PC-9 (cell line): Measurements from ENCODE around the gene PNP. TPM values are rescaled to one million over a fixed set of nuclear protein-coding genes. Genes with fewer than 3 reads are reported as not detected.

Source experiments
- BruUV-seq: library from RNA; stranded (reverse); fragments of 400-500 nt; replicated peaks from 2 replicates; lab custom pipeline; 2021; lab: Mats Ljungman, UMichigan
- CTCF ChIA-PET: fragments of 300-600 bp; sonication (Branson Sonifier 250); formaldehyde crosslinking; loops from one replicate; lab custom pipeline; 2022; ENCODE audit warnings: antibody characterized with exemption; lab: Charles Lee
- POLR2A ChIA-PET: fragments of 300-600 bp; sonication (Branson Sonifier 250); formaldehyde crosslinking; loops from one replicate; lab custom pipeline; 2022; ENCODE audit warnings: antibody characterized with exemption; ENCODE audit not compliant: unreplicated experiment; lab: Charles Lee
- DNase-seq, 2 experiments: peaks; one replicate each; pipeline versions ENCODE4 v3.0.0 to v3.0.0-alpha.2; 2015 to 2022; ENCODE audit warnings: mixed read lengths in 1 of 2
- H2AFZ ChIP-seq: fragments of 200-600 bp; sonication (generic); 2 replicates; pipeline ENCODE4 v1.8.1; 2017; ENCODE audit warnings: antibody characterized with exemption
- H3F3A ChIP-seq: fragments of 200-600 bp; sonication (generic); 2 replicates; pipeline ENCODE4 v1.8.1; 2017; ENCODE audit warnings: antibody characterized with exemption, mild to moderate bottlenecking, low read depth; ENCODE audit not compliant: insufficient read depth
- H3K27ac ChIP-seq: fragments of 200-600 bp; sonication (generic); 2 replicates; pipeline ENCODE4 v1.6.1; 2016; ENCODE audit warnings: mixed run types
- H3K27me3 ChIP-seq: fragments of 200-600 bp; sonication (generic); 2 replicates; pipeline ENCODE4 v1.6.1; 2016; ENCODE audit warnings: low read depth, mixed run types; ENCODE audit not compliant: insufficient read depth
- H3K36me3 ChIP-seq: fragments of 200-600 bp; sonication (generic); 2 replicates; pipeline ENCODE4 v1.6.1; 2016; ENCODE audit warnings: low read depth, mixed run types
- H3K4me1 ChIP-seq: fragments of 200-600 bp; sonication (generic); replicated peaks from 2 replicates; pipeline ENCODE4 v1.6.1; 2016; ENCODE audit warnings: mixed run types; ENCODE audit not compliant: insufficient read depth
- H3K4me2 ChIP-seq: fragments of 200-600 bp; sonication (generic); 2 replicates; pipeline ENCODE4 v1.6.1; 2017; ENCODE audit warnings: mixed run types
- H3K4me3 ChIP-seq: fragments of 200-600 bp; sonication (generic); 2 replicates; pipeline ENCODE4 v1.6.1; 2016; ENCODE audit warnings: mixed run types
- H3K79me2 ChIP-seq: fragments of 200-600 bp; sonication (generic); 2 replicates; pipeline ENCODE4 v1.6.1; 2017; ENCODE audit warnings: low read depth, mixed run types
- H3K9me2 ChIP-seq: fragments of 200-600 bp; sonication (generic); 2 replicates; pipeline ENCODE4 v1.8.1; 2017; ENCODE audit warnings: mild to moderate bottlenecking; ENCODE audit not compliant: insufficient read depth
- H3K9me3 ChIP-seq: fragments of 200-600 bp; sonication (generic); 2 replicates; pipeline ENCODE4 v1.8.1; 2016; ENCODE audit warnings: low read depth; ENCODE audit not compliant: insufficient read depth
- H4K20me1 ChIP-seq: fragments of 200-600 bp; sonication (generic); 2 replicates; pipeline ENCODE4 v1.8.1; 2017; ENCODE audit not compliant: insufficient read depth
- EZH2 ChIP-seq: fragments of 200-600 bp; sonication (generic); IDR thresholded peaks from 2 replicates; pipeline ENCODE4 v1.8.0; 2017; ENCODE audit warnings: antibody characterized with exemption, low read depth
- intact Hi-C: fragments of 100-400 bp; cut with micrococcal nuclease; formaldehyde crosslinking; loops from one replicate; pipeline ENCODE4 v1.10.0; 2022; ENCODE audit not compliant: unreplicated experiment
- total RNA-seq: library from RNA; stranded (reverse); gene quantifications from 2 replicates; pipeline ENCODE4 v1.2.3, GENCODE V29; 2021
- TF ChIP-seq, protein P1 (sequence below): fragments of 200-600 bp; sonication (generic); conservative IDR thresholded peaks from 2 replicates; pipeline ENCODE4 v1.6.1; 2017; ENCODE audit warnings: mixed run types, antibody characterized with exemption, mild to moderate bottlenecking, moderate library complexity

Gene PNP
- total RNA-seq, 1 experiment from 2014 or later: 26.9 TPM

DNA sequence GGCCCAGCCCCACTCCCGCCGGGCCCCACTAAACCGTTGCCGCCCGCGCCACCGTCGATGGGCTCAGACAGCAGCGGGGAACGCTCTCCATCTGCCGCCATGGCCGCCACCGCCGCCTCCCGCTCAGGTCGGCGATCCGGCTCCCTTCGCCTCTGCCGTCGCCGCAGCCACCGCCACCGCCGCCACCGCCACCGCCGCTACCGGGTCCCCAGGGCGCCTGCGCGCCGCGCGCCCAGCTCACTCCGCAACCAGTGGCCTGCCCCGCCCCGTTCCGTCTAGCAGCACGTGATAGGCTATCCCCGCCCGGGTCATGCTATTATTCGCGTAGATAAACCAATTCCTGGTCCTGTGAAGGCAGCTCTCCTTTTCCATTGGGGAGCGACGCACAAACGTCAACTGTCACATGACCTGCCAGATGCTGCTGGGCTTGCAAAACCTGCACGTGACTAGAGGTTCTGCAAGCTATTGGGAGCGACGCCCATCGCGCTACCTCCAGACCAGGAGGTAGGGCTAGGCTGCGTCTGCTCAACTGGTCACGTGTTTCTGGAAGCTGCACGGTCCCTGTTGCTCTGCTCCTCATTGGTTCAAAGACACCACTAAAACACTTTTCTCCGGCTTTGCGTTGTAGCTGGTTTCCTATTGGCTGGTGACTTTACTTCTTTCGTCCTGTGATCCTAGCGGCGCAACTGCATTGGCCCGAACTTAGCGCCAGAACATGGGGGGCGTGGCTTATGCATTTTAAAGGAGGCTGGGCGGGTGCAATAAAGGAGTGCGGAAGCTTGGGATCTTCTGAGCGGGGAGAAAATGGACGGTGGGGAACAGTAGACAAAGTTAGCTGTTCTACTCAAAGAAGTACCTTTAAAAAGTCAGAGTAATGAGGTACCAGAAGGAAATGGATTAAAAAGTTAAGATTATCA, 7.7 kb upstream of the PNP start, which contains the start of gene PIP4P1:
TSS of gene PIP4P1 (minus strand) at position 210 of the 917 bp plus-strand sequence. CDS start at position 101, 109 bp downstream.
- H3K4me1 ChIP-seq: peaks cover 14% of the 10 kb centered on the region
- POLR2A ChIA-PET: interaction anchor here (0.5 to 1.4 kb wide), 13 partner anchors 9 to 975 kb away, joined by 3 to 31 read pairs (median 5); partner anchors contain the start of genes CCNB1IP1, PARP2 and TEP1
- CTCF ChIA-PET: interaction anchor here (1.0 kb wide), 1 partner anchor 147 kb away, joined by 3 read pairs; no protein-coding TSS in a partner anchor
- intact Hi-C loops: loop anchor here (1.0 to 10.0 kb wide), 2 partner anchors 8 to 117 kb away; partner anchors contain the start of genes PARP2 and PNP
- H2AFZ ChIP-seq: peak within 1 kb of the TSS; percentile 80
- peak within 1 kb of the TSS; percentile 74 for H3K4me3 ChIP-seq
- peaks cover 34% of the 10 kb centered on the region for H3K79me2 ChIP-seq
- peak within 1 kb of the TSS; percentile 64 for H3K27ac ChIP-seq
- H4K20me1 ChIP-seq: no peaks in the 10 kb centered on the region
- H3F3A ChIP-seq: no peaks in the 10 kb centered on the region
- no peaks in the 10 kb centered on the region for H3K9me3 ChIP-seq
- TF ChIP-seq, protein P1, sequence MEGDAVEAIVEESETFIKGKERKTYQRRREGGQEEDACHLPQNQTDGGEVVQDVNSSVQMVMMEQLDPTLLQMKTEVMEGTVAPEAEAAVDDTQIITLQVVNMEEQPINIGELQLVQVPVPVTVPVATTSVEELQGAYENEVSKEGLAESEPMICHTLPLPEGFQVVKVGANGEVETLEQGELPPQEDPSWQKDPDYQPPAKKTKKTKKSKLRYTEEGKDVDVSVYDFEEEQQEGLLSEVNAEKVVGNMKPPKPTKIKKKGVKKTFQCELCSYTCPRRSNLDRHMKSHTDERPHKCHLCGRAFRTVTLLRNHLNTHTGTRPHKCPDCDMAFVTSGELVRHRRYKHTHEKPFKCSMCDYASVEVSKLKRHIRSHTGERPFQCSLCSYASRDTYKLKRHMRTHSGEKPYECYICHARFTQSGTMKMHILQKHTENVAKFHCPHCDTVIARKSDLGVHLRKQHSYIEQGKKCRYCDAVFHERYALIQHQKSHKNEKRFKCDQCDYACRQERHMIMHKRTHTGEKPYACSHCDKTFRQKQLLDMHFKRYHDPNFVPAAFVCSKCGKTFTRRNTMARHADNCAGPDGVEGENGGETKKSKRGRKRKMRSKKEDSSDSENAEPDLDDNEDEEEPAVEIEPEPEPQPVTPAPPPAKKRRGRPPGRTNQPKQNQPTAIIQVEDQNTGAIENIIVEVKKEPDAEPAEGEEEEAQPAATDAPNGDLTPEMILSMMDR: no peak
- no peak for TF ChIP-seq EZH2
- DNase-seq: peak; percentile 92 to 99
- no TSS peak for BruUV-seq
- H3K9me2 ChIP-seq: no peaks in the 10 kb centered on the region
- H3K27me3 ChIP-seq: no peaks in the 10 kb centered on the region
- 0 out of 2 replicates have a peak, but pooled peaks cover 5% of the 10 kb centered on the region for H3K36me3 ChIP-seq
- peak within 1 kb of the TSS; percentile 86 for H3K4me2 ChIP-seq

DNA sequence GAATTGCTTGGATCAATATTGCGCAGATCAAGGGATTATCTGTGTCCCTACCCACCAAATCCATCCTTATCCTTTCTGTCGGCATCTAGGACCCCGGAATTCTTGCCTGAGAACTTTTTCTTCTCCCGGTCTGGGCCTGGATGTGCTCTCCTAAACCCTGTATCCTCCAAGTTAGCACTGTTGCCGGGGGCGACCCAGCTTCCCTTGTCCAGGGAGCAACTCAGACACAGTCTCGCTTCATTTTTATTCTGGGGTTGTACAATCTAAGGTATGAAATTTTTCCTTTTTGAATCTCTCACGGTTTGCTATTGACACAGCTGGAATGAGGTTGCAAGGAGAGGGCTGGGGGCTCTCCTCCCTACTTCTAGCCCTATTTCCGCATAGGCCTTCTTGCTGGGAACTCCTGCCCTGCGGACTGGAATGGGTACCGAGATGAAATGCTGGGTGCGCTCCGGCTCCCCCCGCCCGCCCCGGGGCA, 403 bp upstream of the PNP start:
- BruUV-seq: no TSS peak
- Histone ChIP-seq H3K4me3 (peak overlapping the region; percentile 80; the same call in 1 of the 2 replicates), H3K9me3 (no peaks in the 10 kb centered on the region), H3K79me2 (peaks cover 23% of the 10 kb centered on the region), H3K27ac (peak overlapping the region; percentile 80; the same call in 1 of the 2 replicates), H3K27me3 (no peaks in the 10 kb centered on the region), H3K4me2 (peak overlapping the region; percentile 100), H3K36me3 (no peaks in the 10 kb centered on the region), H3K9me2 (no peaks in the 10 kb centered on the region), H2AFZ (peak overlapping the region; percentile 94), H3K4me1 (no peaks in the 10 kb centered on the region; the same call in none of the 2 replicates), H3F3A (peaks cover 11% of the 10 kb centered on the region; the same call in 1 of the 2 replicates), H4K20me1 (no peaks in the 10 kb centered on the region)
- POLR2A ChIA-PET: no interaction called here
- no peak for DNase-seq
- CTCF ChIA-PET: no interaction called here
- intact Hi-C loops: loop anchor here (1.0 to 10.0 kb wide), 2 partner anchors 8 to 124 kb away; partner anchors contain the start of genes PARP2 and PIP4P1
- TF ChIP-seq, protein P1: no peak
